ENCODE measurements around the gene CNTNAP2. TPM values are rescaled to one million over a fixed set of nuclear protein-coding genes. Genes with fewer than 3 reads are reported as not detected.

The CNTNAP2 gene
- polyA plus RNA-seq, 2 donors = 0.41 to 0.48 TPM

GRCh38 chr7:146960773-146961391 is 844.3 kb downstream of the CNTNAP2 start:
- Histone ChIP-seq H3K27ac (ENCODE audit: low read depth in 2 of 2, low read length in 1 of 2) (no peak overlapping the region), H3K4me1 (ENCODE audit: control insufficient read depth in 2 of 2, insufficient read depth in 2 of 2, low read length in 1 of 2) (no peaks in the 10 kb centered on the region), H3K4me3 (ENCODE audit: low read depth in 1 of 2, low read length in 2 of 2) (no peak overlapping the region), H3K27me3 (ENCODE audit: control insufficient read depth in 1 of 2, insufficient read depth in 2 of 2, low read length in 2 of 2) (no peaks in the 10 kb centered on the region), H3K9me3 (ENCODE audit: control insufficient read depth in 2 of 2, insufficient read depth in 1 of 2, low read depth in 1 of 2, low read length in 1 of 2) (no peaks in the 10 kb centered on the region), H3K36me3 (ENCODE audit: control insufficient read depth in 2 of 2, insufficient read depth in 2 of 2, low read length in 1 of 2) (no peaks in the 10 kb centered on the region)
- 48 to 58% methylated on average over 5 of the region's 5 CpGs for whole genome bisulfite sequencing, 2 donors

DNA sequence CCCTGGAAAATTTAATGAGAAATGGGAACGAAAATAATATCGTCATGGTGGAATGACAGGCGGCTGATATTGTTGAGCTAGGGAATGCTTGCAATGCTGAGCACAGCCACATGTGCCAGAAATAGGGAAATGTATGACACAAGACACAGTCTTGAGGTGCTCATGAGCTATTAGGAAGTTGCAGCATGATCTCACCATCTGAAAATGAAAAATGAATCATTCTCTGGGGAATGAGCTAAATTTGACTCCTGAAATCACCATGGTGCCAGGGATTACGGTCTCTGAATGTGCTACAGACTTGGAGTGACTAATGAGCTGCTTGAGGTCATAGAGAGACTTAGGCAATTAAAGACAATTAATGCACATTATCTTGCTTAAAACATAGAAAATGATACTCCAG is 845.0 kb downstream of the CNTNAP2 start:
- H3K4me1 ChIP-seq (ENCODE audit: control insufficient read depth in 2 of 2, insufficient read depth in 2 of 2, low read length in 1 of 2) = no peaks in the 10 kb centered on the region
- 63 to 76% methylated on average over 4 of the region's 4 CpGs for WGBS, 2 donors
- no peak overlapping the region for H3K27ac ChIP-seq (ENCODE audit: low read depth in 2 of 2, low read length in 1 of 2)
- no peaks in the 10 kb centered on the region for H3K9me3 ChIP-seq (ENCODE audit: control insufficient read depth in 2 of 2, insufficient read depth in 1 of 2, low read depth in 1 of 2, low read length in 1 of 2)
- H3K27me3 ChIP-seq (ENCODE audit: control insufficient read depth in 1 of 2, insufficient read depth in 2 of 2, low read length in 2 of 2) = no peaks in the 10 kb centered on the region
- no peak overlapping the region for H3K4me3 ChIP-seq (ENCODE audit: low read depth in 1 of 2, low read length in 2 of 2)
- H3K36me3 ChIP-seq (ENCODE audit: control insufficient read depth in 2 of 2, insufficient read depth in 2 of 2, low read length in 1 of 2) = no peaks in the 10 kb centered on the region

- H3K36me3 ChIP-seq (ENCODE audit: control insufficient read depth in 2 of 2, insufficient read depth in 2 of 2, low read length in 1 of 2) = no peaks in the 10 kb centered on the region
- WGBS, 2 donors = 93 to 98% methylated on average over 3 of the region's 3 CpGs
- no peaks in the 10 kb centered on the region for H3K4me1 ChIP-seq (ENCODE audit: control insufficient read depth in 2 of 2, insufficient read depth in 2 of 2, low read length in 1 of 2)
- no peak overlapping the region for H3K4me3 ChIP-seq (ENCODE audit: low read depth in 1 of 2, low read length in 2 of 2)
- H3K9me3 ChIP-seq (ENCODE audit: control insufficient read depth in 2 of 2, insufficient read depth in 1 of 2, low read depth in 1 of 2, low read length in 1 of 2) = no peaks in the 10 kb centered on the region
- H3K27ac ChIP-seq (ENCODE audit: low read depth in 2 of 2, low read length in 1 of 2) = no peak overlapping the region
- no peaks in the 10 kb centered on the region for H3K27me3 ChIP-seq (ENCODE audit: control insufficient read depth in 1 of 2, insufficient read depth in 2 of 2, low read length in 2 of 2)
These were observed 849.7 kb downstream of the CNTNAP2 start for GRCh38 chr7:146966274-146966673.

- Histone ChIP-seq H3K36me3 (ENCODE audit: control insufficient read depth in 2 of 2, insufficient read depth in 2 of 2, low read length in 1 of 2) (no peaks in the 10 kb centered on the region), H3K27ac (ENCODE audit: low read depth in 2 of 2, low read length in 1 of 2) (no peak overlapping the region), H3K4me3 (ENCODE audit: low read depth in 1 of 2, low read length in 2 of 2) (no peak overlapping the region), H3K9me3 (ENCODE audit: control insufficient read depth in 2 of 2, insufficient read depth in 1 of 2, low read depth in 1 of 2, low read length in 1 of 2) (no peaks in the 10 kb centered on the region), H3K27me3 (ENCODE audit: control insufficient read depth in 1 of 2, insufficient read depth in 2 of 2, low read length in 2 of 2) (no peaks in the 10 kb centered on the region), H3K4me1 (ENCODE audit: control insufficient read depth in 2 of 2, insufficient read depth in 2 of 2, low read length in 1 of 2) (no peaks in the 10 kb centered on the region)
- WGBS, 2 donors = 75% methylated on average over 2 of the region's 2 CpGs
These were observed 865.9 kb downstream of the CNTNAP2 start for GRCh38 chr7:146982482-146982881.

DNA sequence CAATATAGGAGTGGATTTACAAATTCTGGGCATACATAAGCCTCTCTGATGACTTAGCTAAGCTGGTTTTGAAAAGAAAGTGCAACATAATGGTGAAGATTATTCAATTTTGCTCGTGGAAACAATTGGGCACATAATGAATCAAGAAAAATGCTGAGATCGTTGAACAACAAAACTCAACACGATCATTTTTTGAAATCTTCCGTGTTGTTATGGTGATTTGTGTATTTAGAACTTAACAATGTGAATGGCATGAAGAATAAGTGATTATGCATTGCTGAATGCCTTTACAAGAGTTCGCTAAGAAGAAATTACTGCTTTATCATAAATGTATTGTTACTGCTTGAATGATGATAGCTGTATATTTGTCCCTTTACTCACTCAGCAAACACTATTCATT is 875.0 kb downstream of the CNTNAP2 start:
- no peak overlapping the region for H3K27ac ChIP-seq (ENCODE audit: low read depth in 2 of 2, low read length in 1 of 2)
- H3K9me3 ChIP-seq (ENCODE audit: control insufficient read depth in 2 of 2, insufficient read depth in 1 of 2, low read depth in 1 of 2, low read length in 1 of 2) = no peaks in the 10 kb centered on the region
- H3K36me3 ChIP-seq (ENCODE audit: control insufficient read depth in 2 of 2, insufficient read depth in 2 of 2, low read length in 1 of 2) = no peaks in the 10 kb centered on the region
- no peak overlapping the region for H3K4me3 ChIP-seq (ENCODE audit: low read depth in 1 of 2, low read length in 2 of 2)
- no peaks in the 10 kb centered on the region for H3K4me1 ChIP-seq (ENCODE audit: control insufficient read depth in 2 of 2, insufficient read depth in 2 of 2, low read length in 1 of 2)
- WGBS, 2 donors = 53 to 63% methylated on average over 5 of the region's 5 CpGs
- no peaks in the 10 kb centered on the region for H3K27me3 ChIP-seq (ENCODE audit: control insufficient read depth in 1 of 2, insufficient read depth in 2 of 2, low read length in 2 of 2)

DNA sequence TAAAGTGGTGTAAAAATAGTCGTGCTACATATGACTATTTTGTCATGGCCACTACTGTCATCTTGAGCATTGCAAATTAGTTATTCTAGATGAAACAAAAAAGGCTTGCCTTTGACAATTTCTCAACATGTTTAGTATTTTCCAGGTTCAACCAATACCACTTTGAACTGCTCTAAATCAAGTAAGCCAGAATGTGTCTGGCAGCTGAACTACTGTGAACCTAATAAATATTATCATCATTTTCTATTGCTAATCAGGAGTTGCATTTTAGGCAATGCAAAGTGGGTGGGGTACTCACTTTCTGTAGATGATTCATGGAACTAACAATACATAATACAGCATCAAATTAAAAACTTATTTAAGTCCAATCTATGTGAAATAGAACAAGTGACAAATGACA is 877.2 kb downstream of the CNTNAP2 start:
- 79 to 81% methylated on average over 1 of the region's 1 CpG for whole genome bisulfite sequencing, 2 donors
- H3K27ac ChIP-seq (ENCODE audit: low read depth in 2 of 2, low read length in 1 of 2) = no peak overlapping the region
- no peaks in the 10 kb centered on the region for H3K4me1 ChIP-seq (ENCODE audit: control insufficient read depth in 2 of 2, insufficient read depth in 2 of 2, low read length in 1 of 2)
- H3K27me3 ChIP-seq (ENCODE audit: control insufficient read depth in 1 of 2, insufficient read depth in 2 of 2, low read length in 2 of 2) = no peaks in the 10 kb centered on the region
- no peaks in the 10 kb centered on the region for H3K9me3 ChIP-seq (ENCODE audit: control insufficient read depth in 2 of 2, insufficient read depth in 1 of 2, low read depth in 1 of 2, low read length in 1 of 2)
- no peaks in the 10 kb centered on the region for H3K36me3 ChIP-seq (ENCODE audit: control insufficient read depth in 2 of 2, insufficient read depth in 2 of 2, low read length in 1 of 2)
- no peak overlapping the region for H3K4me3 ChIP-seq (ENCODE audit: low read depth in 1 of 2, low read length in 2 of 2)

- Histone ChIP-seq H3K4me3 (ENCODE audit: low read depth in 1 of 2, low read length in 2 of 2) (no peak overlapping the region), H3K9me3 (ENCODE audit: control insufficient read depth in 2 of 2, insufficient read depth in 1 of 2, low read depth in 1 of 2, low read length in 1 of 2) (no peaks in the 10 kb centered on the region), H3K4me1 (ENCODE audit: control insufficient read depth in 2 of 2, insufficient read depth in 2 of 2, low read length in 1 of 2) (no peaks in the 10 kb centered on the region), H3K36me3 (ENCODE audit: control insufficient read depth in 2 of 2, insufficient read depth in 2 of 2, low read length in 1 of 2) (no peaks in the 10 kb centered on the region), H3K27ac (ENCODE audit: low read depth in 2 of 2, low read length in 1 of 2) (no peak overlapping the region), H3K27me3 (ENCODE audit: control insufficient read depth in 1 of 2, insufficient read depth in 2 of 2, low read length in 2 of 2) (no peaks in the 10 kb centered on the region)
- WGBS, 2 donors = 61 to 85% methylated on average over 6 of the region's 6 CpGs
These were observed 891.9 kb downstream of the CNTNAP2 start for GRCh38 chr7:147008530-147008929.

- no peak overlapping the region for H3K4me3 ChIP-seq (ENCODE audit: low read depth in 1 of 2, low read length in 2 of 2)
- no peaks in the 10 kb centered on the region for H3K27me3 ChIP-seq (ENCODE audit: control insufficient read depth in 1 of 2, insufficient read depth in 2 of 2, low read length in 2 of 2)
- no peaks in the 10 kb centered on the region for H3K36me3 ChIP-seq (ENCODE audit: control insufficient read depth in 2 of 2, insufficient read depth in 2 of 2, low read length in 1 of 2)
- H3K9me3 ChIP-seq (ENCODE audit: control insufficient read depth in 2 of 2, insufficient read depth in 1 of 2, low read depth in 1 of 2, low read length in 1 of 2) = no peaks in the 10 kb centered on the region
- no peak overlapping the region for H3K27ac ChIP-seq (ENCODE audit: low read depth in 2 of 2, low read length in 1 of 2)
- H3K4me1 ChIP-seq (ENCODE audit: control insufficient read depth in 2 of 2, insufficient read depth in 2 of 2, low read length in 1 of 2) = no peaks in the 10 kb centered on the region
These were observed 896.1 kb downstream of the CNTNAP2 start for GRCh38 chr7:147012666-147013065.

DNA sequence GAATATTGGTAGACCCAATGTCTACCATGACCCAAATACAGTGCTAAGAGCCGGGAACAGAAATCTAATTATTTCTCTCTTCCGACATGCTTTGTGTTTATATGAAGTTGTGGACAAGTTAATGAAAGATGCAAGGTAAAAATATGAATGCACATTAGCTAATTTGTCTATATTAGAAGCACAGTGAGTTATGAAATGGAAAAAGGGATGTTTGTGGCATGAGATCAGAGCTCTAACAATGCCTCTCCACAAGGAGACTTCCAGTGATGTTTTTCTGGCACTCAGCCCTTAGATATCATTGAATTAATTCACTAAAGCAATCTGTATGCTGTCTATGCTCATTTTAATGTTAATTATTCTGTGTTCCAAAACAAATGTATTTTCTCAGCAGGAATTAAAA is 897.2 kb downstream of the CNTNAP2 start:
- Histone ChIP-seq H3K27me3 (ENCODE audit: control insufficient read depth in 1 of 2, insufficient read depth in 2 of 2, low read length in 2 of 2) (no peaks in the 10 kb centered on the region), H3K36me3 (ENCODE audit: control insufficient read depth in 2 of 2, insufficient read depth in 2 of 2, low read length in 1 of 2) (no peaks in the 10 kb centered on the region), H3K4me3 (ENCODE audit: low read depth in 1 of 2, low read length in 2 of 2) (no peak overlapping the region), H3K9me3 (ENCODE audit: control insufficient read depth in 2 of 2, insufficient read depth in 1 of 2, low read depth in 1 of 2, low read length in 1 of 2) (no peaks in the 10 kb centered on the region), H3K27ac (ENCODE audit: low read depth in 2 of 2, low read length in 1 of 2) (no peak overlapping the region), H3K4me1 (ENCODE audit: control insufficient read depth in 2 of 2, insufficient read depth in 2 of 2, low read length in 1 of 2) (no peaks in the 10 kb centered on the region)
- 71 to 76% methylated on average over 2 of the region's 2 CpGs for WGBS, 2 donors

- Histone ChIP-seq H3K4me3 (ENCODE audit: low read depth in 1 of 2, low read length in 2 of 2) (no peak overlapping the region), H3K9me3 (ENCODE audit: control insufficient read depth in 2 of 2, insufficient read depth in 1 of 2, low read depth in 1 of 2, low read length in 1 of 2) (no peaks in the 10 kb centered on the region), H3K4me1 (ENCODE audit: control insufficient read depth in 2 of 2, insufficient read depth in 2 of 2, low read length in 1 of 2) (no peaks in the 10 kb centered on the region), H3K27ac (ENCODE audit: low read depth in 2 of 2, low read length in 1 of 2) (no peak overlapping the region), H3K27me3 (ENCODE audit: control insufficient read depth in 1 of 2, insufficient read depth in 2 of 2, low read length in 2 of 2) (no peaks in the 10 kb centered on the region), H3K36me3 (ENCODE audit: control insufficient read depth in 2 of 2, insufficient read depth in 2 of 2, low read length in 1 of 2) (no peaks in the 10 kb centered on the region)
- WGBS, 2 donors = 60 to 64% methylated on average over 4 of the region's 4 CpGs
These were observed 897.8 kb downstream of the CNTNAP2 start for GRCh38 chr7:147014286-147014955.
